ENCODE results near the gene SERPINA3.

Gene SERPINA3

GRCh38 chr14:94663965-94664704, 51.9 kb downstream of the SERPINA3 start:
- H3K27ac ChIP-seq: no peak overlapping the region
- TF ChIP-seq ZFX (IDR thresholded peaks at IDR 0.05): no peak

GRCh38 chr14:94665121-94665520, 52.9 kb downstream of the SERPINA3 start:
- TF ChIP-seq, protein P1, sequence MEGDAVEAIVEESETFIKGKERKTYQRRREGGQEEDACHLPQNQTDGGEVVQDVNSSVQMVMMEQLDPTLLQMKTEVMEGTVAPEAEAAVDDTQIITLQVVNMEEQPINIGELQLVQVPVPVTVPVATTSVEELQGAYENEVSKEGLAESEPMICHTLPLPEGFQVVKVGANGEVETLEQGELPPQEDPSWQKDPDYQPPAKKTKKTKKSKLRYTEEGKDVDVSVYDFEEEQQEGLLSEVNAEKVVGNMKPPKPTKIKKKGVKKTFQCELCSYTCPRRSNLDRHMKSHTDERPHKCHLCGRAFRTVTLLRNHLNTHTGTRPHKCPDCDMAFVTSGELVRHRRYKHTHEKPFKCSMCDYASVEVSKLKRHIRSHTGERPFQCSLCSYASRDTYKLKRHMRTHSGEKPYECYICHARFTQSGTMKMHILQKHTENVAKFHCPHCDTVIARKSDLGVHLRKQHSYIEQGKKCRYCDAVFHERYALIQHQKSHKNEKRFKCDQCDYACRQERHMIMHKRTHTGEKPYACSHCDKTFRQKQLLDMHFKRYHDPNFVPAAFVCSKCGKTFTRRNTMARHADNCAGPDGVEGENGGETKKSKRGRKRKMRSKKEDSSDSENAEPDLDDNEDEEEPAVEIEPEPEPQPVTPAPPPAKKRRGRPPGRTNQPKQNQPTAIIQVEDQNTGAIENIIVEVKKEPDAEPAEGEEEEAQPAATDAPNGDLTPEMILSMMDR (conservative IDR thresholded peaks at IDR 0.05): no peak
- no peak for TF ChIP-seq ZFX (IDR thresholded peaks at IDR 0.05)
- no peak overlapping the region for H3K27ac ChIP-seq

DNA sequence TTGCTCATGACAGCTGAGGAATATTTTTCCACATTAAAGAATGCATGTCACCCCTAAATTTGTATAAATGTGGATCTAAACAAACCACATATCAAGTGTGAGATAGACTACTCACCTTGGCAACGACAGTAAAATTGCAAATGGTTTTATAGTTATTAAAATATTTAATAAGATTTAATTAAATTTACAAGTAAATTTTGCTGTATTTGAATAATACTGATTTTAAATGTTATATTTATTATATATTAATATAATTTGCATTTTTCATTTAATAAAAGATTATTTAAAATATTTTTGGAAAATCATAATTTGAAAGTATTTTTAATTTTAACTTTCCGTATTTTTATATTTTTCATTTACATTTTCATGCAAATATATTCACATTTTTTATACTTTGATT, 53.4 kb downstream of the SERPINA3 start:
- no peak overlapping the region for H3K27ac ChIP-seq
- no peak for TF ChIP-seq ZFX (IDR thresholded peaks at IDR 0.05)
- TF ChIP-seq, protein P1 (conservative IDR thresholded peaks at IDR 0.05): no peak

DNA sequence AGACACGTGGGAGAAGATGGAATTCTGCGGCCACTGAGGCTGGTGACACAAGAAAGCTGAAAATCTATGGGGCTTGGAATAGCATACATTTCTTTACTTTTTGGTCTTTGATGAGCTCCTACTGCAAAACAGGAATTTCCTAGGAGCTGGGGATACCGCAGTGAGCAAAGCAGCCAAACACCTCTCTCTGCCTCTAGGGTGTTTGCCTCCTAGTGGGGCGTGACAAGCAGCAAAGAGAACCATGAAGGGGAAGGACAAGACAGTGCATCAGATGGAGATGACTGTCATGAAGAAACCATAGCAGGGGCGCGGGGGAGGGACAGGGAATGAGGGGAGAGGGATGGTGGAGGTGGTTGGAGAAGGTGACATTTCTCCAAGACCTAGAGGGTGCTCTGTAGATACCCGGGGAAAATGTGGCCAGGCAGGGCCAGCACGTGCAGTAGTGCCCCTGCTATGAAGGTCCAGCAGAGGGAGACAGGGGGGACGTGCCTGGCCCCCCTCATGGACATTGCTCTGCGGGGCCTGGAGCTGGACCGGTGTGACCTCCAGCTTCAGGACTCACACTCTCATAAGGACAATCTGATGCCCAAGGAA, 58.6 kb downstream of the SERPINA3 start:
- TF ChIP-seq, protein P1 (conservative IDR thresholded peaks at IDR 0.05): no peak
- no peak for TF ChIP-seq ZFX (IDR thresholded peaks at IDR 0.05)
- no peak overlapping the region for H3K27ac ChIP-seq

- no peak overlapping the region for H3K27ac ChIP-seq
- no peak for TF ChIP-seq ZFX (IDR thresholded peaks at IDR 0.05)
- TF ChIP-seq, protein P1 (conservative IDR thresholded peaks at IDR 0.05): peak; percentile 38
These were observed 59.8 kb downstream of the SERPINA3 start for GRCh38 chr14:94671870-94672444.

- no peak overlapping the region for H3K27ac ChIP-seq
- TF ChIP-seq, protein P1 (conservative IDR thresholded peaks at IDR 0.05): no peak
- TF ChIP-seq ZFX (IDR thresholded peaks at IDR 0.05): no peak
These were observed 60.9 kb downstream of the SERPINA3 start for GRCh38 chr14:94673071-94673470.
